Activated CD4-positive, alpha-beta T cell treated with anti-CD3 and anti-CD28 coated beads for 36 hours (primary cell): ENCODE data around the gene CLDN7. TPM values are rescaled to one million over a fixed set of nuclear protein-coding genes. Genes with fewer than 3 reads are reported as not detected.
A peak's percentile ranks its signal among the peaks of the same experiment; 100 is the strongest.

Experiments
- ATAC-seq: fragments of 200-7000 bp; cut with Tn5 transposase; one replicate; pipeline ENCODE4 v1.10.0; 2021; ENCODE audit warnings: mild to moderate bottlenecking, moderate library complexity
- CTCF ChIA-PET: fragments of 350-600 bp; sonication (Branson Sonifier 250); formaldehyde crosslinking; loops from one replicate; lab custom pipeline; 2021; ENCODE audit warnings: antibody characterized with exemption; lab: Charles Lee
- POLR2A ChIA-PET: fragments of 350-600 bp; sonication (Branson Sonifier 250); formaldehyde crosslinking; loops from one replicate; lab custom pipeline; 2021; ENCODE audit warnings: antibody characterized with exemption, inconsistent platforms; lab: Charles Lee
- DNase-seq: peaks from one replicate; pipeline ENCODE4 v3.0.0-alpha.2; 2020
- H3K27ac Mint-ChIP-seq: one replicate; pipeline ENCODE4 v1.8.0; 2021; ENCODE audit warnings: mixed read lengths
- H3K27me3 Mint-ChIP-seq: one replicate; pipeline ENCODE4 v1.8.0; 2021; ENCODE audit warnings: mixed read lengths
- H3K36me3 Mint-ChIP-seq: one replicate; pipeline ENCODE4 v1.8.0; 2021; ENCODE audit warnings: low read depth, mixed read lengths
- H3K4me1 Mint-ChIP-seq: one replicate; pipeline ENCODE4 v1.8.0; 2021; ENCODE audit warnings: mixed read lengths
- H3K4me3 Mint-ChIP-seq: one replicate; pipeline ENCODE4 v1.8.0; 2021; ENCODE audit warnings: mild to moderate bottlenecking, moderate library complexity, mixed read lengths
- H3K9me3 Mint-ChIP-seq: one replicate; pipeline ENCODE4 v1.8.0; 2021; ENCODE audit warnings: low read depth, mixed read lengths
- intact Hi-C, 2 experiments: fragments of 100-400 bp; cut with DNase I in 1 of 2; cut with micrococcal nuclease in 1 of 2; formaldehyde crosslinking; loops; one replicate each; pipeline versions ENCODE4 v1.14.2 to v1.15.1; 2022 to 2024; cut with DNase I, micrococcal nuclease
- total RNA-seq, 2 experiments: library from RNA; stranded (reverse); gene quantifications; one replicate each; pipeline ENCODE4 v1.2.3, GENCODE V29; 2021

CLDN7 gene
- total RNA-seq, 2 experiments from 2014 or later = 0.53 to 0.72 TPM

- ATAC-seq (no peak), DNase-seq (no peak)
- Mint-ChIP-seq H3K9me3 (no peaks in the 10 kb centered on the region), H3K27ac (peak overlapping the region; percentile 59), H3K36me3 (peaks cover under 1% of the 10 kb centered on the region), H3K4me1 (peaks cover 28% of the 10 kb centered on the region), H3K4me3 (peak overlapping the region; percentile 35), H3K27me3 (peaks cover 25% of the 10 kb centered on the region)
- ChIA-PET POLR2A (interaction anchor here (1.0 kb wide), 1 partner anchor 24 kb away, joined by 3 read pairs; the partner anchor contains the start of gene PHF23), CTCF (no interaction called here)
- intact Hi-C loops = loop anchor here in 1 of 2 experiments (5.0 kb wide), 1 partner anchor 34 kb away; no protein-coding TSS in a partner anchor
Measured at GRCh38 chr17:7263801-7264078, 1.5 kb upstream of the CLDN7 start.

- no peaks in the 10 kb centered on the region for H3K9me3 Mint-ChIP-seq
- intact Hi-C loops = loop anchor here in 1 of 2 experiments (5.0 kb wide), 1 partner anchor 34 kb away; no protein-coding TSS in a partner anchor
- ChIA-PET CTCF (no interaction called here), POLR2A (interaction anchor here (1.0 kb wide), 1 partner anchor 24 kb away, joined by 3 read pairs; the partner anchor contains the start of gene PHF23)
- peaks cover 28% of the 10 kb centered on the region for H3K4me1 Mint-ChIP-seq
- DNase-seq = peak; percentile 57
- peak overlapping the region; percentile 24 for H3K27ac Mint-ChIP-seq
- peak overlapping the region; percentile 35 for H3K4me3 Mint-ChIP-seq
- peaks cover 5% of the 10 kb centered on the region for H3K36me3 Mint-ChIP-seq
- peak; percentile 14 for ATAC-seq
- peaks cover 25% of the 10 kb centered on the region for H3K27me3 Mint-ChIP-seq
Measured at GRCh38 chr17:7262935-7263800, 890 bp upstream of the CLDN7 start.

- Mint-ChIP-seq H3K4me1 (peaks cover 28% of the 10 kb centered on the region), H3K4me3 (peak overlapping the region; percentile 45), H3K27ac (no peak overlapping the region), H3K9me3 (no peaks in the 10 kb centered on the region), H3K36me3 (peaks cover 9% of the 10 kb centered on the region), H3K27me3 (peaks cover 23% of the 10 kb centered on the region)
- ATAC-seq = peak; percentile 40
- CTCF ChIA-PET = no interaction called here
- DNase-seq = peak; percentile 42
- intact Hi-C loops = loop anchor here in 1 of 2 experiments (5.0 kb wide), 1 partner anchor 36 kb away; no protein-coding TSS in a partner anchor
- POLR2A ChIA-PET = interaction anchor here (0.6 kb wide), 1 partner anchor 14 kb away, joined by 4 read pairs; no protein-coding TSS in a partner anchor
Measured at GRCh38 chr17:7261379-7262191, 693 bp downstream of the CLDN7 start.

- H3K27ac Mint-ChIP-seq = no peak overlapping the region
- POLR2A ChIA-PET = no interaction called here
- peak; percentile 41 for ATAC-seq
- H3K9me3 Mint-ChIP-seq = no peaks in the 10 kb centered on the region
- intact Hi-C loops = loop anchor here in 1 of 2 experiments (5.0 kb wide), 1 partner anchor 36 kb away; no protein-coding TSS in a partner anchor
- CTCF ChIA-PET = no interaction called here
- peaks cover 17% of the 10 kb centered on the region for H3K36me3 Mint-ChIP-seq
- DNase-seq = peak; percentile 57
- H3K27me3 Mint-ChIP-seq = peaks cover 23% of the 10 kb centered on the region
- H3K4me3 Mint-ChIP-seq = peak overlapping the region; percentile 33
- H3K4me1 Mint-ChIP-seq = peaks cover 28% of the 10 kb centered on the region
Measured at GRCh38 chr17:7260651-7261378, 1.5 kb downstream of the CLDN7 start.

- H3K4me3 Mint-ChIP-seq = no peak overlapping the region
- POLR2A ChIA-PET = interaction anchor here (0.5 kb wide), 1 partner anchor 153 kb away, joined by 4 read pairs; no protein-coding TSS in a partner anchor
- peaks cover 28% of the 10 kb centered on the region for H3K4me1 Mint-ChIP-seq
- DNase-seq (no peak), ATAC-seq (no peak)
- H3K27ac Mint-ChIP-seq = no peak overlapping the region
- no peaks in the 10 kb centered on the region for H3K9me3 Mint-ChIP-seq
- CTCF ChIA-PET = no interaction called here
- intact Hi-C loops = loop anchor here in 1 of 2 experiments (5.0 kb wide), 1 partner anchor 37 kb away; no protein-coding TSS in a partner anchor
- H3K36me3 Mint-ChIP-seq = peaks cover 17% of the 10 kb centered on the region
- peaks cover 23% of the 10 kb centered on the region for H3K27me3 Mint-ChIP-seq
Measured at GRCh38 chr17:7260151-7260550, 2.1 kb downstream of the CLDN7 start.

- H3K36me3 Mint-ChIP-seq = peaks cover 22% of the 10 kb centered on the region
- ChIA-PET CTCF (no interaction called here), POLR2A (no interaction called here)
- H3K4me1 Mint-ChIP-seq = peaks cover 28% of the 10 kb centered on the region
- H3K27me3 Mint-ChIP-seq = peaks cover 22% of the 10 kb centered on the region
- H3K4me3 Mint-ChIP-seq = no peak overlapping the region
- DNase-seq = no peak
- H3K9me3 Mint-ChIP-seq = no peaks in the 10 kb centered on the region
- no peak overlapping the region for H3K27ac Mint-ChIP-seq
- ATAC-seq = no peak
- intact Hi-C loops = no loop called here
Measured at GRCh38 chr17:7259555-7259889, 2.8 kb downstream of the CLDN7 start.

- H3K9me3 Mint-ChIP-seq = no peaks in the 10 kb centered on the region
- intact Hi-C loops = no loop called here
- H3K27ac Mint-ChIP-seq = no peak overlapping the region
- H3K27me3 Mint-ChIP-seq = peaks cover 17% of the 10 kb centered on the region
- H3K4me1 Mint-ChIP-seq = peaks cover 28% of the 10 kb centered on the region
- peaks cover 25% of the 10 kb centered on the region for H3K36me3 Mint-ChIP-seq
- CTCF ChIA-PET = interaction anchor here (1.0 kb wide), 1 partner anchor 39 kb away, joined by 3 read pairs; the partner anchor contains the start of genes ACADVL and DLG4
- DNase-seq = no peak
- H3K4me3 Mint-ChIP-seq = no peak overlapping the region
- no peak for ATAC-seq
- POLR2A ChIA-PET = interaction anchor here (0.6 kb wide), 1 partner anchor 32 kb away, joined by 5 read pairs; no protein-coding TSS in a partner anchor
Measured at GRCh38 chr17:7258731-7259554, 3.3 kb downstream of the CLDN7 start.

GRCh38 chr17:7256766-7257456 is 5.4 kb downstream of the CLDN7 start:
- ChIA-PET CTCF (interaction anchor here (0.7 to 0.8 kb wide), 2 partner anchors 24 to 36 kb away, joined by 3 read pairs; partner anchors contain the start of gene SLC2A4), POLR2A (interaction anchor here (0.6 kb wide), 2 partner anchors 43 to 74 kb away, joined by 4 to 14 read pairs; no protein-coding TSS in a partner anchor)
- H3K4me1 Mint-ChIP-seq = peaks cover 21% of the 10 kb centered on the region
- H3K4me3 Mint-ChIP-seq = no peak overlapping the region
- H3K9me3 Mint-ChIP-seq = no peaks in the 10 kb centered on the region
- peaks cover 3% of the 10 kb centered on the region for H3K27me3 Mint-ChIP-seq
- no peak for DNase-seq
- intact Hi-C loops = no loop called here
- H3K27ac Mint-ChIP-seq = peak overlapping the region; percentile 17
- no peak for ATAC-seq
- H3K36me3 Mint-ChIP-seq = peaks cover 36% of the 10 kb centered on the region

- Mint-ChIP-seq H3K27ac (no peak overlapping the region), H3K9me3 (no peaks in the 10 kb centered on the region), H3K4me1 (peaks cover 27% of the 10 kb centered on the region), H3K27me3 (no peaks in the 10 kb centered on the region), H3K36me3 (peaks cover 40% of the 10 kb centered on the region), H3K4me3 (no peak overlapping the region)
- CTCF ChIA-PET = no interaction called here
- POLR2A ChIA-PET = no interaction called here
- intact Hi-C loops = loop anchor here (5.0 kb wide), 5 partner anchors 53 to 678 kb away; partner anchors contain the start of genes CNTROB (in 1 of the 2), EIF5A (in 1 of the 2), POLR2A (in 1 of the 2) and SLC35G6 (in 1 of the 2)
- no peak for ATAC-seq
- DNase-seq = no peak
Measured at GRCh38 chr17:7254511-7254910, 7.8 kb downstream of the CLDN7 start.
